BLaER1 treated with 17β-estradiol and CSF1 and Interleukin-3, amounts not matched to agents 10 nM and 100 nM (cell line): Measurements from ENCODE around the gene FBXW12.
A peak's percentile ranks its signal among the peaks of the same experiment; 100 is the strongest.

ENCODE experiments used
- H3K27ac ChIP-seq, 11 experiments: shearing (Covaris generic); formaldehyde crosslinking; 2 replicates each; pipeline ENCODE4 v1.8.1; 2022
- H3K27me3 ChIP-seq, 11 experiments: shearing (Covaris generic); formaldehyde crosslinking; 2 replicates each; pipeline ENCODE4 v1.8.1; 2022
- H3K36me3 ChIP-seq, 11 experiments: shearing (Covaris generic); formaldehyde crosslinking; 2 replicates each; pipeline ENCODE4 v1.8.1; 2022
- H3K4me1 ChIP-seq, 10 experiments: shearing (Covaris generic); formaldehyde crosslinking; 2 replicates each; pipeline ENCODE4 v1.8.1; 2022
- H3K4me2 ChIP-seq, 11 experiments: shearing (Covaris generic); formaldehyde crosslinking; 2 replicates each; pipeline ENCODE4 v1.8.1; 2022
- H3K4me3 ChIP-seq, 10 experiments: shearing (Covaris generic); formaldehyde crosslinking; 2 replicates each; pipeline ENCODE4 v1.8.1; 2022
- H3K9ac ChIP-seq, 11 experiments: shearing (Covaris generic); formaldehyde crosslinking; 2 replicates each; pipeline ENCODE4 v1.8.1; 2022
- H3K9me3 ChIP-seq, 11 experiments: shearing (Covaris generic); formaldehyde crosslinking; replicated peaks in 1 of 11; 2 replicates each; pipeline ENCODE4 v1.8.1; 2022
- H4K20me1 ChIP-seq, 11 experiments: shearing (Covaris generic); formaldehyde crosslinking; 2 replicates each; pipeline ENCODE4 v1.8.1; 2022
- Cebpa-rat ChIP-seq, 11 experiments: shearing (Covaris generic); IDR thresholded peaks; 2 replicates each; pipeline ENCODE4 v1.8.1; 2022

Gene FBXW12

DNA sequence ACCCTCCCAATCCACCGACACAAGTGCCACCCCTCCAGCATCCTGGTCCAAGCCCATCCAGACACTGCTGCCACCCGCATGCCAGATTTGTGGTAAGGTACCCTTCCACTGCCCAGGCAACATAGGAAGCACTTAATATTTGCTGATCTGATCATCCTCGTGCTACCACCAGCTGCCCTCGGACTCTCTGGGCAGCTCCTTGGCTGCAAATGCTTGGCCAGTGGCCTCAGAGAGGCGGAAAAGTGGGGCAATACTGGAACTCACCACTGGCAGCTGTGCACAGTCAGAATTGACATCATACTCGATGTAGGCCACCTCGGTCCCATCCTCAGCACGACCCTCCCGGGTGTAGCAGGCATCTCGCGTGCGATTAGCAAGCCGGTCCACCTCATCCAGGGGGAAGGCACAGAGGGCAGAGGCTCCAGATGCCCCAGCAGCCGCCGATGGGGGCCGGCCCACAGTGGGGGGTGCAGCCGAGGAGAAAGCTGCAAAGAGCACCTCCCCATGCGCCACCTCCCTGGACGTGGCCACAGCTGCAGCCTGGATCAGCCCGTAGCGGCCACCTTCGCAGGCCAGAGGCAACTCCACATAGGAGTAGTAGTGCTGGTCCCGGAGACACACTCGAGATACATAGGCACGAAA lies 51.3 kb downstream of the FBXW12 start:
- Histone ChIP-seq H4K20me1 (peaks cover 0 to 99% (median 82%) of the 10 kb centered on the region in 11 experiments; a peak in 18 of 22 replicates), H3K4me1 (peaks cover 52 to 71% (median 65%) of the 10 kb centered on the region in 10 experiments), H3K4me2 (peak overlapping the region; percentile 42 to 100 (median 90); a peak in 21 of 22 replicates), H3K27ac (peak overlapping the region in 5 of 11 experiments; percentile 13 to 98 (median 22); a peak in 6 of 22 replicates), H3K36me3 (peaks cover 9 to 69% (median 54%) of the 10 kb centered on the region in 11 experiments; a peak in 21 of 22 replicates), H3K9me3 (no peaks in the 10 kb centered on the region), H3K9ac (peak overlapping the region in 9 of 11 experiments; percentile 12 to 98 (median 42); a peak in 11 of 22 replicates), H3K27me3 (no peaks in the 10 kb centered on the region), H3K4me3 (no peak overlapping the region)
- TF ChIP-seq Cebpa-rat (IDR thresholded peaks at IDR 0.05) = no peak

DNA sequence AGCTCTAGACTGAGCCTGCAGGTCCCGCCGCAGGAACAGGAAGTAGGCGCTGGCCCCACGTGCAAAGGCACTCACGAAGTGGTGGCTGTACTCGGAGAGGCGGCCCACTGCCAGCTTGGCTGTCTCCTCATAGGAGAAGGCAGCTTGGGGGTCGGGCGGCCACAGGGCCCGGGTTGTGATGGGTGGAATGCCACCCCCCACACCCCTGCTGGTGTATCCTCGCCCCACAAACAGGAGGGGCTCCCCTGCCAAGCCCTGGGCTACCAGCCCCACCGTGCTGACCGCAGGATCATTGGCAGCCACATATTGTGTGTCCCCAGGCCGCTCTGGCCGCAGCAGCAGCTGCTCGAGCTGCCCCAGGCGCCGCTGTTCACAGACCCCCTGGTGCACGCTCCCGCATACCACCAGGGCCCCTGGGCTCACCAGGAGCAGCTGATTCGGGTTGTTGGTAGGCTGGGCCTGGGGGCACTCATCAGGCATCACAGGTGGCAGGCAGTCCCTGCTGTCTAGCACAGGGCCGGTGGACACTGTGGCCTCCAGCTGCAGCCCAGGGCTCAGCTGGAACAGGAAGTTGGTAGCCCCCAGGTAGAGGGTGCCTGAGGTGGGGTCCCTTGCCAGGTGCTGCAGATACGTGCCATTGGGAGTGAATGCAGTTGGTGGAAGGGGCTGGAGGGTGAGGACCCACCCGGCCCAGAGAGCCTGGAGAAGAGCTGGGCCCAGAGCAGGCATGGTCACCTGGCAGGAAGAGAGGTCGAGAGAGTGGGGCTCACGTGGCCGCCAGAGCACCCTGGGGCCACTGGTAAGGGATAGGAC lies 52.1 kb downstream of the FBXW12 start:
- H4K20me1 ChIP-seq = peaks cover 0 to 92% (median 77%) of the 10 kb centered on the region in 11 experiments; a peak in 18 of 22 replicates
- peak overlapping the region in 7 of 11 experiments; percentile 20 to 99 (median 98); a peak in 7 of 22 replicates for H3K9ac ChIP-seq
- TF ChIP-seq Cebpa-rat (IDR thresholded peaks at IDR 0.05) = no peak
- H3K4me2 ChIP-seq = peak overlapping the region in 9 of 11 experiments; percentile 71 to 100 (median 97); a peak in 17 of 22 replicates
- H3K27me3 ChIP-seq = no peaks in the 10 kb centered on the region
- peak overlapping the region in 5 of 11 experiments; percentile 13 to 98 (median 16); a peak in 7 of 22 replicates for H3K27ac ChIP-seq
- H3K4me3 ChIP-seq = no peak overlapping the region
- peaks cover 53 to 71% (median 66%) of the 10 kb centered on the region in 10 experiments for H3K4me1 ChIP-seq
- H3K9me3 ChIP-seq = no peaks in the 10 kb centered on the region
- H3K36me3 ChIP-seq = peaks cover 2 to 62% (median 47%) of the 10 kb centered on the region in 11 experiments; a peak in 19 of 22 replicates

DNA sequence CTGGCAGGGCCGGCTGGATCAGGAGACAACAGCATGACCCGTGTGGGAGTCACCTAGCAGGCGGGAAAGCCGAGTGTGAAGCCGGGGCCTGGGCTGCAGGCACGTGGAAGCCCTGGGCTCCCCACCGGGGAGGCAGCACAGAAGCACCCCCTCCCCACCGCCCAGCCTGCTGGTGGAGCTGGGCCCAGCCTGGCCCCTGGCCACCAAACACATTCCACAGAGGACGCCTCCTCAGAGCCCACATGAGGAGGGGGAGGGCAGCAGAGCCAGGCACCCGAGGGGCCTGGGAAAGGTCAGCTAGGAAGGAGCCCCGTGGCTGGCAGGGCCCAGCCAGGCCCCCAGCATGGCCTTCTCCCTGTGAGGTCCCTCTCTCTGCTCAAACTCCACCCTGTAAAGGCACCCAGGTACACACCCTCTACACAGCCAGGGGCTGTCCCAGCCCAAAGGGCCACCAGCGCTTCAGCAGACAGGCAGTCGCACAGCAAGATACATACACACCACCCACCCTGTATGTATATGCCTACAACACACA lies 53.3 kb downstream of the FBXW12 start:
- Histone ChIP-seq H3K27ac (peak overlapping the region in 9 of 11 experiments; percentile 52 to 99 (median 97); a peak in 15 of 22 replicates), H3K4me2 (peak overlapping the region; percentile 35 to 100 (median 97); a peak in 21 of 22 replicates), H3K9me3 (no peaks in the 10 kb centered on the region), H3K27me3 (no peaks in the 10 kb centered on the region), H3K36me3 (peaks cover 0 to 51% (median 37%) of the 10 kb centered on the region in 11 experiments; a peak in 19 of 22 replicates), H3K9ac (peak overlapping the region in 10 of 11 experiments; percentile 21 to 100 (median 98); a peak in 17 of 22 replicates), H3K4me1 (peaks cover 53 to 75% (median 74%) of the 10 kb centered on the region in 10 experiments), H4K20me1 (peaks cover 0 to 81% (median 69%) of the 10 kb centered on the region in 11 experiments; a peak in 18 of 22 replicates), H3K4me3 (0 out of 20 replicates have a peak overlapping the region, but pooled peaks of 1 of the 10 experiments have one; percentile 89)
- no peak for TF ChIP-seq Cebpa-rat (IDR thresholded peaks at IDR 0.05)

DNA sequence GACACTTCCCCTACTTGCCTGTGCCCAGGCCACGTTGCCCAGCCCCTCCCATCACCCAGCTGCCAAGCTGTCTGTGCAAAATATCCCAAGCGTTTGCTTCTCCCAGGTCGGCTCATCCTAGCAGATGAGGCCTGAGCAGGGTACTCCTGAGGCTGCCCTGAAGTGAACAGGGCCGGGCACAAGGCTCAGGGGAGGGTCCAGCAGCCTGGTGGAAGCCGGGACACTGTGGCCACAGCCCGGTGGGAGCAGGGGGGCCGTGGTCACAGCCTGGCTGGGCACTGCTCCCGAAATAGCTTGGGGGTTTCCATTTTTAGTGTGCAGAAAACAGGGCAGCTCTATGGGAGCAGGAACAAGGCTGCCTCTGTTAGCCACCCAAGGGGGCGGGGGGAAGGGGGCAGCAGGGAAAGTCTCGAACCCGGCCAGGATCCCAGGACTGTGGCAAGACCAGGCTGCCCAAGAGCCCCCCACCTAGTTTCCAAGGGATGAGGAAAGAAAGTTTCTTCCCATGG lies 54.4 kb downstream of the FBXW12 start:
- Histone ChIP-seq H3K4me2 (peak overlapping the region; percentile 87 to 100 (median 98)), H3K9me3 (no peaks in the 10 kb centered on the region), H4K20me1 (peaks cover 0 to 70% (median 58%) of the 10 kb centered on the region in 11 experiments; a peak in 18 of 22 replicates), H3K4me3 (peak overlapping the region in 8 of 10 experiments; percentile 88 to 97 (median 93); a peak in 16 of 20 replicates), H3K27ac (peak overlapping the region in 9 of 11 experiments; percentile 52 to 99 (median 97); a peak in 18 of 22 replicates), H3K27me3 (no peaks in the 10 kb centered on the region), H3K36me3 (peaks cover 0 to 40% (median 28%) of the 10 kb centered on the region in 11 experiments; a peak in 18 of 22 replicates), H3K9ac (peak overlapping the region; percentile 21 to 100 (median 97); a peak in 20 of 22 replicates), H3K4me1 (peaks cover 53 to 85% (median 78%) of the 10 kb centered on the region in 10 experiments)
- TF ChIP-seq Cebpa-rat (IDR thresholded peaks at IDR 0.05) = no peak

DNA sequence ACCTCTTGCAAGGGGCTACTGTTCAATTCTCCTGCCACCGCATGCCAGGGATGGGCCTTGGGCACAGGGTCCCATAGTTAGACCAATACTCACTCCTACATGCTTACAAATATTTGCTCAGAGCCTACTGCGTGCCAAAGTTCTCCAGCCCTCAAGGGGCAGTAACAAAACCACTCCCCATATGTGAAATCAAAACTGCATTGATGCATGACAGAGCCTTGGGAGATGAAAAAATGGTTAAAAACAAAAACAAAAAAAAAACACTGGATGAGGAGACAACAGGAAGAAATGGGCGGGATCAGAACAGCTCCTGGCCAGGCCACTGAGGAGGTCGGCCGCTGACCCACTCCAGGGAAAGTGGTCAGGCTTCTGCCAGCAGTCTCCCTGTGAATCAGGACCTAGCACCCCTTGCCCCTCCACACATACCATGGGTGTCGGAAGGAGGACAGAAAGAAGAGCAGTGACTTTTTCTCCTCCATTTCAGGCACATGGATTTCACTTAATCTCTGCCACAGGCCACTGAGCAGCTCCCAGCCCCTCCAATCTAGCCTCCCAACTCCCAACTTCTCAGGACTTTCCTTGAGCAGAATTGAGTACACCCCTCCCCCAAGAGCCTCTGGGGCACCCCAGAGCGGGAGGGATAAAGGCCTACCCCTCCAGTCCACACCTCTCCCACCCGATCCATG lies 55.1 kb downstream of the FBXW12 start:
- peak overlapping the region; percentile 87 to 100 (median 98) for H3K4me2 ChIP-seq
- H3K36me3 ChIP-seq = peaks cover 3 to 34% (median 25%) of the 10 kb centered on the region in 11 experiments; a peak in 21 of 22 replicates
- no peaks in the 10 kb centered on the region for H3K9me3 ChIP-seq
- H3K9ac ChIP-seq = peak overlapping the region; percentile 1 to 100 (median 97); a peak in 21 of 22 replicates
- H4K20me1 ChIP-seq = peaks cover 0 to 63% (median 52%) of the 10 kb centered on the region in 11 experiments; a peak in 18 of 22 replicates
- no peaks in the 10 kb centered on the region for H3K27me3 ChIP-seq
- peaks cover 53 to 82% (median 75%) of the 10 kb centered on the region in 10 experiments for H3K4me1 ChIP-seq
- no peak for TF ChIP-seq Cebpa-rat (IDR thresholded peaks at IDR 0.05)
- H3K27ac ChIP-seq = peak overlapping the region in 9 of 11 experiments; percentile 52 to 99 (median 97); a peak in 18 of 22 replicates
- H3K4me3 ChIP-seq = peak overlapping the region in 9 of 10 experiments; percentile 88 to 97 (median 92); a peak in 17 of 20 replicates

GRCh38 chr3:48427630-48427962 lies 55.6 kb downstream of the FBXW12 start:
- peak overlapping the region; percentile 89 to 100 (median 97); a peak in 21 of 22 replicates for H3K9ac ChIP-seq
- H3K27me3 ChIP-seq = no peaks in the 10 kb centered on the region
- H3K4me3 ChIP-seq = peak overlapping the region in 9 of 10 experiments; percentile 88 to 97 (median 92); a peak in 18 of 20 replicates
- peak overlapping the region in 9 of 11 experiments; percentile 52 to 99 (median 97); a peak in 18 of 22 replicates for H3K27ac ChIP-seq
- no peaks in the 10 kb centered on the region for H3K9me3 ChIP-seq
- H3K36me3 ChIP-seq = peaks cover 8 to 35% (median 29%) of the 10 kb centered on the region in 11 experiments
- peaks cover 0 to 58% (median 47%) of the 10 kb centered on the region in 11 experiments; a peak in 18 of 22 replicates for H4K20me1 ChIP-seq
- peaks cover 50 to 77% (median 70%) of the 10 kb centered on the region in 10 experiments for H3K4me1 ChIP-seq
- H3K4me2 ChIP-seq = peak overlapping the region; percentile 87 to 100 (median 98)
- no peak for TF ChIP-seq Cebpa-rat (IDR thresholded peaks at IDR 0.05)

DNA sequence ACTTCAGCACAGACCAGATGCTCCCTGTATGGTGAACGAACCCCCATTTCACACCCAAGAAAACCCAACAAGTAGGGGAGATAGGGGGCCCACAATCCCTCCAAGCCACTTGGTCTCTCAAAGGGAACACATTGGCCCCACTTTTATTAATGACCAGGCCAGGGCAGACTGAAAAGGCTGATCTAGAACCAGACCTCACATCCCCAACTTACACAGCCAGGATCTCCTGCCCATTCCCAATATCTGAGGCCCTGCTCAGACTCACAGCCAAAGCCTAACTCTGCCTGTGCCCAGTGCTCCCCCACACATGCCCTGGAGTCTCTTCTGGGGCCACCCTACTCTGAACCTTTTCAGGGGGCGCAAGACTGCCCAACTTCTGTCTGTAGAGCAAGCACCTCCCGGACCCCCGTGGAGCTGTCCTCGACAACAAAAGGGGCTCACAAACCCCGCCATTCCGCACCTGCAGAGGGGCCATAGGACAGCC lies 56.1 kb downstream of the FBXW12 start:
- Histone ChIP-seq H4K20me1 (peaks cover 0 to 56% (median 42%) of the 10 kb centered on the region in 11 experiments; a peak in 18 of 22 replicates), H3K4me2 (peak overlapping the region; percentile 87 to 100 (median 98)), H3K27me3 (no peaks in the 10 kb centered on the region), H3K4me3 (peak overlapping the region; percentile 88 to 97 (median 92)), H3K27ac (peak overlapping the region in 9 of 11 experiments; percentile 52 to 99 (median 97); a peak in 18 of 22 replicates), H3K9me3 (no peaks in the 10 kb centered on the region), H3K9ac (peak overlapping the region; percentile 89 to 100 (median 97)), H3K4me1 (peaks cover 45 to 72% (median 65%) of the 10 kb centered on the region in 10 experiments), H3K36me3 (peaks cover 14 to 39% (median 29%) of the 10 kb centered on the region in 11 experiments)
- TF ChIP-seq Cebpa-rat (IDR thresholded peaks at IDR 0.05) = no peak
